ENCODE measurements around the gene GALNT9.

GALNT9 gene

DNA sequence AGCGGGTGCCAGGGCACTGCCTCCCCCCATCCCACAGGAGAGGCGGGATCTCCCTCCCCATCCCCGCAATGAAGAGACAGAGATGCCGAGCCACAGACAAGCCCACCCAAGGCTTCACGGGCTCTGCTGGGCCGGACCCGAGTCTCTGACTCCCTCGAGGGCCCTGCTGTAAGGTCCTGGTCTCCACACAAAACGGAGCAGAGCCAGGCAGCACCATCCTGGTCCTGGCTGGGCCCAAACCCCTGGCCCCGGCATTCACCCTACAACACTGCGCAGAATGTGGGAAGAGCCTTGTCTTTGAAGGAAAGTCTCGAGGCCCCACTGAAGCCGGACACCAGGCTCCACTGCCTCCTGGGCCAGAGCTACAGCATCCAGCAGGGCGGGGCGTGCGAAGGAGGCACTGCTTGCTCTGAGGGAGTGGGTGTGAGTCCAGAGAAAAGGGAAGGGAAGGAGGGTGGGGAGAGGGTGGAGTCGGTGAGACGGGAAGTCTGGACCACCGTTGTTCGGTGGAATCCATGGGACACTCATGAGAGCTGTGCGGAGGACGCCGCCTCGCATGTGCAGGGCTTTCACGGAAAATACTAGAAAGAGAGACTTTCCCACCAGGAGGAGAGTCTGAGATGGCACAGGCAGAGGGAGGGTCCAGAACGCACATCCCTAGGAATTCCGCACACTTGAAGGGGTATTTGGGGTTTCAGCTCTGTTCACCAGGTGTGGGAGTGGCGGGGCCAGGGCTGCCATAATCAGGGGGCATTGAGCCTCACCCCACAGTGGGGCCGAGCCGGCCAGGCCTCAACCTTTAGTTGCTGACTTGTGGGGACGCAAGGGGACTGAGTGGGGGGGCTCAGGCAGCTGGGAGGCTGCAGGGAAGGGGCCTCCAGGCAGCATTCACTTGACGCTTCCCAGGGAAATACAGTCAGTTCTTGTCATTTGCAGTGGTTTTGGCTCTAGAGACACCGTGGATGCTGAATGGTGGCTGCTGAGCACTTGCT lies 36.8 kb downstream of the GALNT9 start:
- DNase-seq = no peak

DNA sequence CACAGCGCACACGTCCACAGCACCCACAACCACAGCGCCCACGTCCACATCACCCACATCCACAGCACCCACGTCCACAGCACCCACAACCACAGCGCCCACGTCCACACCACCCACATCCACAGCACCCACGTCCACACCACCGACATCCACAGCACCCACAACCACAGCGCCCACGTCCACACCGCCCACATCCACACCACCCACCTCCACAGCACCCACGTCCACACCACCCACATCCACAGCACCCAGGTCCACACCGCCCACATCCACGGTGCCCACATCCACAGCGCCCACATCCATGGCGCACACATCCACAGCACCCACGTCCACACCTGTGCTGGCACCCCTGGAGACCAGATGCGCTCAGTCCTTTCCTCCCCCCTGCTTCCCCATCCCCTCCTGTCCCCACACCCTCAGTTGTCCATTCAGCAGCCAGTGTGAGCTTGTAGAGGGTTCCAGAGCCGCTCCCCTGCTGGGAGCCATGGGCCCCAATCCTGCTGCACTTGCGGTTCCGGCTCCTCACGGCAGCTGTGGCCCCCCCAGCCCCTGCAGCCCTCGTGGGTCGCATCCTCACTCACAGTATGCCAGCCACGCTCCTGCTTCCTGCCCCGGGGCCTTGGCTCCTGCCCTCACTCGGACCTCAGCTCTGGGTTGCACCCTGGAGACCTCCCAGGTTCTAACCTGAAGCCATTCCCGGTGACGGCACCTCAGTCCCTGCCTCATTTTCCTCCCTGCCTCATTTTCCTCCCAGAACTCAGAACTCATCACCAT lies 37.8 kb downstream of the GALNT9 start:
- no peak for DNase-seq

DNA sequence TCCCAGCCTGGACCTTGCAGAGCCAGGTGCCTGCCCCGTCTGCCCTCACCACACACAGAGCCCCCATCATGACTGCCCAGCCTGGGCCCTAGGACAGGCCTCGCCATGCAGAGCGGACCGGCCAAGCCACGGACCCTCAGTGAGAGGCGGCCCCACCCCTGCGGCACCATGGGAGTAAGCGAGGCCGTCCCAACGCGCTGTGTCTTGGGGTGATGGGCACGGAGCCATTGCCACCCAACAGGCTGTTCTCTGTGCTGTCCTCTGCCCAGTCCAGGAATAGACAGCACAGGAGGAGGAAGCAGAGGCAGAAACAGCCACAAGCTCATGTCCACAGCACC lies 39.2 kb downstream of the GALNT9 start:
- DNase-seq = no peak

GRCh38 chr12:132289356-132290202 lies 39.8 kb downstream of the GALNT9 start:
- DNase-seq = no peak

DNA sequence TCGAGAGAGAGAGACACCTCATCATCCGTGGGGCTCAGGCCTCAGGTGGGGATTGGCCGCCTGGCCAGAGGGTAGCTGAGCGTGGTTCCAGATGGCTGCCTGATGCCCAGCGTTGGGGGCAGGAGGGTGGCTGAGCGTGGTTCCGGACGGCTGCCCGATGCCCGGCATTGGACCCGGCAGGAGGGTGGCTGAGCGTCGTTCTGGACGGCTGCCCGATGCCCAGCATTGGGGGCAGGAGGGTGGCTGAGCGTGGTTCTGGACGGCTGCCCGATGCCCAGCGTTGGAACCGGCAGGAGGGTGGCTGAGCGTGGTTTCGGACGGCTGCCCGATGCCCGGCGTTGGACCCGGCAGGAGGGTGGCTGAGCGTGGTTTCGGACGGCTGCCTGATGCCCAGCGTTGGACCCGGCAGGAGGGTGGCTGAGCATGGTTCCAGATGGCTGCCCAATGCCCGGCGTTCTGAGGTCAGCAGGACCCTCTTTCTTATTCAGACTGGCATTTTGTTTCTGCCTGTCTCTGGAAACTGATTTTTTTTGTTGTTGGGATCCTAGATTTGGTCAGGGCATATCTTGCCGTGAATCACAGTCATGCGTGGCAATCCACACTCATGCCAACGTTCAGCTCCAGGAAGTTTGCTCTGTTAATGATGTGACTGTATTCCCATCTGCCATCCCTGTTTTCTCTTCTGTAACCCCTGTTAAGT lies 40.7 kb downstream of the GALNT9 start:
- no peak for DNase-seq

DNA sequence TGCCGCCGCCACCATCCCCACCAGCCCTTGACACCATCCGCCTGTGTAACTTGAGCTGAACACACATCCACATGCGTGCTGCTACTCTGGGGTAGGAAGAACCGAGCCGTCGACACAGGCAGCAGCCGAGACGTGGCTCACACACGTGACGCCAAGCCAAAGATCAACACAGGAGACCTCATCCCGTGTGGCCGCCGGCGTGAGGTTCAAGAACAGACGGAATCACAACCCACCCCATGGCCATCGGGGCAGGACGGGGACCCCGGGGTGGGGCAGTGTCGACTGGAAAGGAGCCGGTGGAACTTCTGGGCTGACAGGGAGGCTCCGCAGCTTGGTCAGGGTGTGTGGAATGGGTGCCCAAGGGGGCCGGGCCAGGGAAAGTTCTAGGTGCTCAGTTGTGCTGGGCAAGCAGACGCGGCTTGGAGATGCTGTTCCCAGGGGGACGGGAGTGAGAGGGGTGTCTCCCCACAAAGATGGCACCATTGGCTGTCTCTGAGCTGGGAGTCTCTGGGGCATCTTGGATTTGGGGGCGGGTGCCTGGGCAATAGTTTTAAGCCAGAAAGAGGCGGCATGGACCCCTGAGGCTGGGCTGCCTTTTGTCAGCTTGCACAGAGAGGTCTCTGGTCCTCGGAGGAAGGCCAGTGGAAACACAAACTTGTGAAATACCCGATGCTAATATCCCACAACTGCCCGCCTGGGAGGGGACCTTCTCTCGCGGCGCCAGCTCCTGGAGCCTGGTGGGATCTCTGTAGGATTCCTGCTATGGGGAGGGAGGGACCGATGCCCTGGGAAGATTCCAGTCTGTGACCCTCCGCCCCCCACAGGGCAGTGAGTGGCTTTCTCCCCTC lies 41.8 kb downstream of the GALNT9 start:
- DNase-seq = no peak

DNA sequence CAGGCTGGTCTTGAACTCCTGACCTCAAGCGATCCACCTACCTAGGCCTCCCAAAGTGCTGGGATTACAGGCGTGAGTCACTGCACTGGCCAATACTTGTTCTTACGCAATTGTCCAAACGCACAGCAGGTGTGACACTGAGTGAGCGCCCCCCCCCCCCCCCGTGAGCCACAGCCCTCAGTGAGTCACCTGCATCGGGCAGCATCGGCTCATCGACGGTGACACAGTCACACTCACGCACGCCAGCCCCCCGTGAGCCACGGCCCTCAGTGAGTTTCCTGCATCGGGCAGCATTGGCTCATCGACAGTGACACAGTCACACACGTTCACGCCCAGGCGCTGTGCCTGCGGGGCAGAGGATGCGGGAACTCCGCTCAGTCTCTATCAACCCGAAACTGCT lies 42.5 kb downstream of the GALNT9 start:
- no peak for DNase-seq

GRCh38 chr12:132285991-132286681 lies 43.3 kb downstream of the GALNT9 start:
- no peak for DNase-seq

DNA sequence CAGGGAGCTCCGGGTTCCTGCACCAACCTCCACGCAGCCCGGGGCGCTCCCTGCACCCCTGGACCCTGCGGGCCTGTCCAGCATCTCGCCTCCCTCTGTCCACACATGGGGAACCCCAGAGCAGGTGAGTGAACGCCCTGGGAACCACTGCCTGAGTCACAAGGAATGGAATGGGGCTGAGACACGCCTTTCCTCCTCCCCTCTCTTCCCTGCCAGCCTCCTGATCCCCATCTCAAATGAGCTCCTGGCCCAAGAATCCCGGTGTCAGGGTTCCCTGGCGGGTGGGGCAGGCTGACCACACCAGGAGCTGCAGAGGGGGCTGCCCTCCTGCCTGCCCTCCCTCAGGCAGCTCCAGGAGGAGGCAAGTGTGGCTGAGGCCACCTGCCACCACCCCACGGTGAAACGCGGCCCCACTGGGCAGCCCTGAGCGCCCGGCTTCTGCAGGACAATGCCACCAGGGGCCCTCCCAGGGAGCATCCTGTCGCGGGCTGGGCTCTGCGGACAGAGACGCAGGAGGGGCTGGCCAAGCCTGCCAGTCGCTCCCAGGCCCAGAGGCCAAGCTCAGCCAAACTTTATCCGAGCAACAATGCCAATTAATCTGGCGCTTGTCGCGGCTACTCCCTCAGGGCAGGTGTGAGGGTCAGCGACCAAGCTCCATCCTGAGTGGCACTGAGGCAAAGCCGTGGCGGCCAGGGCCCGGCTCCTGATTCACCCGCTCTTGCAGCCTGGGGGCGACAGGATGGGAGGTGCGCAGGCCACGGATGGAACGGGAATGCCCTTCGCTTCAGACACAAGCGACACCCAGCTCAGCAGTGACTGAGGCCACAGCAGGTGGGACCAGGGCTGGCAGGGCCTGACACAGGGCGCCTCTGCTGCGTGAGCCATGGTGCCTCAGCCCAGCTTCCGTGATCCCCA lies 44.3 kb downstream of the GALNT9 start:
- no peak for DNase-seq

- DNase-seq = no peak
Measured at GRCh38 chr12:132284071-132284826, 45.1 kb downstream of the GALNT9 start.

- no peak for DNase-seq
Measured at GRCh38 chr12:132282950-132283771, 46.2 kb downstream of the GALNT9 start.

DNA sequence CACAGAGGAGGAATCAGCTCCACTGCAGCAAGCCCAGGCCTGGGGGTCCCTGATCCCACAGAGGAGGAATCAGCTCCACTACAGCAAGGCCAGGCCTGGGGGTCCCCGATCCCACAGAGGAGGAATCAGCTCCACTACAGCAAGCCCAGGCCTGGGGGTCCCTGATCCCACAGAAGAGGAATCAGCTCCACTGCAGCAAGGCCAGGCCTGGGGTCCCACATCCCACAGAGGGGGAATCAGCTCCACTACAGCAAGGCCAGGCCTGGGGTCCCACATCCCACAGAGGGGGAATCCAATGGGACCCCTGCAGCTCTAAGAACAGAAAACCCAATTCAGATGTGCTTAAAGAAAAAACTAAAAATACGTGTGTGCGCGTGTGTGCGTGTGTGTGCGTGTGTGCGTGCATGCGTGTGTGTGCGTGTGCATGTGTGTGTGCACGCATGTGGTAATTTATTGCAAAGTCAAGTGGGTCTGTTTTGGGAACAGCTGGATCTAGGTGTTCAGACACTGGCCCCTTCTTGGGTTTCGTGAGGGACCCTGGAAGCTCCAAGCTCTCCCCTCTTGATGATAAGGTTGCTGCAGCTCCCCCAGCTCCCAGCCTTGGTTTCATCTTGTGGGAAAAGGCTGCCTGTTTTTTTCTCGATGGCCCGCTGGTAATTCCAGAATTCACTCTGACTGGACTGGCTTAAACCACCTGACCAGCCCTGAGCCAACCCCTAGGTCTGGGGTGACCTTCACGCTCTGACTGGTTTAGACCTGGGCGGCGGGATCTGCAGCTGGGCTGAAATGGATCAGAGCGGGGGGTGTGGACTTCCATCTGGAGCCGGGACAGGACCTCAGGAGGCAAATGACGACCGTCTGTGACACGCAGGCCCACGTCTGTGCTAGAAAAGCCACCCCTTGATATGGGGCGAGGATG lies 47.1 kb downstream of the GALNT9 start:
- DNase-seq = no peak

DNA sequence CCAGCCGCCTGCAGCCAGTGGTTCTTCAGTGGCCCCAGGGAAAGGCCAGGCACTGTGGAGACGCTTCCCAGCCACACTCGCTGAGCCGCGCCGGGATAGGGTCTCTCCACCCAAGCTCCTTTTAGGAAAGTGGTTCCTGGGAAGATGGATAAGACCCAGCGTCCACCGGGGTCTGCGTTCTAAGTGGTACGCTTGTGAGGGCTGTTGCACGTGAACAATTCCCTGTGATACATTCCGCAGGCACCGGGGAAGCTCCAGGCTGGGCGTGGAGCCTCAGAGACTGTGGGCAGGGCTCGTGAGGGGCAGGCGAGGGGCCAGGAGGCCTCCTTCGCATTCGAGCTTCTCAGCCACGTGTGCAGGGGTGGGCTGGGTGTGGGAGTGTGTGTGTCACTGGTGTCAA lies 48.4 kb downstream of the GALNT9 start:
- no peak for DNase-seq

- no peak for DNase-seq
Measured at GRCh38 chr12:132280406-132280805, 49.0 kb downstream of the GALNT9 start.

DNA sequence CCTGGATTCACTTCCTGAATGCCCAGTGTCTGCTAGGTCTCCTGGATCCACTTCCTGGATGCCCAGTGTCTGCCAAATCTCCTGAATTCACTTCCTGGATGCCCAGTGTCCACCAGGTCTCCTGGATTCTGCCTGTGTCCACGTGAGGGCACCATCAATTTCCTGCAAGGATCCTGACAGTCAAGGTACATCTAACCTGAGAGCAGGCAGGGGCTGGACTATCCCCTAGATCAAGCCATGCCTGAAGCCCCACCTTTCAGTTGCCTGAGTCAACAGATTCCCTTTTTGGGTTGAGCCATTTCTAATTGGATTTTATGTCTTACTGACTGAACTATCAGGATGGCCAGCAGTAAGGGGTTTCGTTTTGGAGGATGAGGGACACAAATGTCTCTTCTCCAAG lies 49.5 kb downstream of the GALNT9 start:
- DNase-seq = no peak

DNA sequence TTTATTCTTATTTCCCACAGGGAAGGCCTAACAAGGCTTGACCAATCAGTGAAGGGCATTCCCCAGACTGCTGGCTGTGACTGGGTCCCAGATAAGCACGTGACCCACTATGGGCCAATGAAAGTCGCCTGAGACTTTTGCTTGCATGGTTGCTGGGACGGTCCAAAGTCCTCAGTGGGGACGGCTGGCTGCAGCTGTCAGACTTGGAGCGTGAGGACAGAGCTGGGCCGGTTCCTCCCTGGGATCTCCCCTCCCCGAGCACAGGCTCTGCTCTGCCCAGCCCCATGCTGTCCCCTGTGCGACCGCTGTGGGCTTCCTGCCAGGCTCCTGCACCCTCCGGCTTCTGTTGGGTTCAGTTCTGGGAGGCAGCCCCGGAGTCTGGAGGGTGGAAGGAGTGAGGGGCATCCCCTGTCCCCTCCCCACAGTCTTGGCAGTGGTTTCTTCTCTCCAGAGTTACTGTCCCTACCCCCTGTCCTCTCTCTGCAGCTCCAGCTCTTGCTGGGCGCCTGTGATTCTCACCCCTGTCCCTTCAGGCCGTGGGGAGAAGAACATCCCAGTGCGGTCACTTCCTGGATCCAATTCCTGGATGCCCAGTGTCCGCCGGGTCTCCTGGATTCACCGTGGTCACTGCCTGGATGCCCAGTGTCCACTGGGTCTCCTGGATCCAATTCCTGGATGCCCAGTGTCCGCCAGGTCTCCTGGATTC lies 50.1 kb downstream of the GALNT9 start:
- no peak for DNase-seq
